Right cardiac atrium (tissue), 5 donors: ENCODE results near the gene RETSAT. TPM values are rescaled to one million over a fixed set of nuclear protein-coding genes. Genes with fewer than 3 reads are reported as not detected.
"Not testable (repeated sequence)": the region's sequence is repeated elsewhere in the genome, so short reads cannot be mapped to it uniquely, and the experiment has no call there.

ENCODE experiments used
- ATAC-seq, 2 donors: fragments of 200-7000 bp; cut with Tn5 transposase; one replicate each; pipeline versions ENCODE4 v1.8.0 to v1.9.1; 2020; ENCODE audit warnings: moderate library complexity in 2 of 2, mild to moderate bottlenecking in 1 of 2
- DNase-seq, 3 donors: peaks; one replicate each; pipeline ENCODE4 v3.0.0-alpha.2; 2020
- H3K27ac ChIP-seq: one replicate; pipeline ENCODE4 v1.5.1; 2013; ENCODE audit warnings: mild to moderate bottlenecking, low read length, control low read depth, moderate library complexity
- H3K27me3 ChIP-seq: one replicate; pipeline ENCODE4 v1.6.1; 2013; ENCODE audit not compliant: control insufficient read depth, insufficient read depth
- H3K4me1 ChIP-seq: one replicate; pipeline ENCODE4 v1.6.1; 2013; ENCODE audit warnings: low read length; ENCODE audit not compliant: control insufficient read depth, insufficient read depth
- H3K4me3 ChIP-seq: one replicate; pipeline ENCODE4 v1.5.1; 2013; ENCODE audit warnings: low read length, control low read depth
- H3K9me3 ChIP-seq: one replicate; pipeline ENCODE4 v1.6.1; 2013; ENCODE audit warnings: low read length; ENCODE audit not compliant: control insufficient read depth
- WGBS: extraction: QIAGEN DNeasy Blood & Tissue Kit; methylation state at CpG from one replicate; pipeline ENCODE4 v1.1.7; 2013; 5-methylcytosine and 5-hydroxymethylcytosine counted together
- intact Hi-C, 4 donors: fragments of 100-400 bp; cut with DNase I; formaldehyde crosslinking; loops; one replicate each; pipeline versions ENCODE4 v1.11.0 to v1.14.0; 2022 to 2023
- polyA plus RNA-seq: library from polyadenylated mRNA; stranded (reverse); fragments of 200-250 nt; gene quantifications from one replicate; pipeline ENCODE4 v1.2.3, GENCODE V29; 2013
- total RNA-seq, 4 donors: library from RNA; stranded (reverse); fragmentation: NEBNext Ultra II Directional; extraction: Animal tissue kit (Norgen Biotek cat#: 25700); gene quantifications; one replicate each; pipeline ENCODE4 v1.2.1, GENCODE V29; 2021
- donor health status: healthy with polysubstance abuse.
- donor health status: DM: no; HTN: yes; CAD: no.
- donor health status: DM: no; HTN: no; CAD: no.
- donor health status: DM: no; HTN: yes; CAD: no; lungs with severe emphysema.
- donor health status: DM: yes; HTN: yes; CAD: no.

RETSAT gene
- total and polyA plus RNA-seq, 5 donors, result 22.4 to 33.5 (median 31.5) TPM

GRCh38 chr2:85330839-85331636, 23.3 kb downstream of the RETSAT start:
- no peaks in the 10 kb centered on the region for H3K27me3 ChIP-seq
- H3K27ac ChIP-seq, result no peak overlapping the region
- WGBS, result 86% methylated on average over 13 of the region's 13 CpGs
- no peak for DNase-seq
- no peak for ATAC-seq
- intact Hi-C loops, result no loop called here
- peaks cover 2% of the 10 kb centered on the region for H3K4me1 ChIP-seq
- H3K9me3 ChIP-seq, result no peaks in the 10 kb centered on the region
- H3K4me3 ChIP-seq, result no peak overlapping the region

- WGBS, result 75% methylated on average over 3 of the region's 3 CpGs
- not testable (repeated sequence) for ATAC-seq
These were observed 24.6 kb downstream of the RETSAT start for GRCh38 chr2:85329701-85330100.

GRCh38 chr2:85329181-85329651, 25.1 kb downstream of the RETSAT start:
- no peaks in the 10 kb centered on the region for H3K27me3 ChIP-seq
- H3K4me3 ChIP-seq, result no peak overlapping the region
- no peak overlapping the region for H3K27ac ChIP-seq
- no peak for ATAC-seq
- H3K4me1 ChIP-seq, result peaks cover 4% of the 10 kb centered on the region
- intact Hi-C loops, result no loop called here
- no peaks in the 10 kb centered on the region for H3K9me3 ChIP-seq
- DNase-seq, result no peak

More at GRCh38 chr2:85329701-85330100, 24.6 kb downstream of the RETSAT start:
- H3K4me3 ChIP-seq, H3K4me1 ChIP-seq, DNase-seq, H3K27ac ChIP-seq, H3K27me3 ChIP-seq, H3K9me3 ChIP-seq, intact Hi-C loops: not testable (repeated sequence)

GRCh38 chr2:85327822-85328617, 26.3 kb downstream of the RETSAT start, which contains the start of gene TGOLN2:
Gene TGOLN2, minus strand, starts transcription at chr2:85327989. Its CDS starts 27 bp downstream, at chr2:85327962.
- peaks cover 8% of the 10 kb centered on the region for H3K4me1 ChIP-seq

GRCh38 chr2:85327160-85327821, 27.0 kb downstream of the RETSAT start:
- Histone ChIP-seq H3K4me1 (peaks cover 8% of the 10 kb centered on the region), H3K4me3 (peak overlapping the region; percentile 82), H3K27ac (peak overlapping the region; percentile 100), H3K9me3 (no peaks in the 10 kb centered on the region), H3K27me3 (no peaks in the 10 kb centered on the region)
- ATAC-seq, result peak; percentile 59 to 74
- WGBS, result 3% methylated on average over 41 of the region's 41 CpGs
- intact Hi-C loops, result no loop called here
- peak; percentile 68 to 85 (median 78) for DNase-seq

More at GRCh38 chr2:85327822-85328617, 26.3 kb downstream of the RETSAT start, which contains the start of gene TGOLN2:
- Histone ChIP-seq H3K9me3 (no peaks in the 10 kb centered on the region), H3K4me3 (peak within 1 kb of the TSS; percentile 82), H3K27me3 (no peaks in the 10 kb centered on the region), H3K27ac (peak within 1 kb of the TSS; percentile 100)
- peak; percentile 98 to 99 for ATAC-seq
- WGBS, result under 1% methylated on average over 57 of the region's 57 CpGs
- intact Hi-C loops, result no loop called here
- peak; percentile 95 to 98 (median 98) for DNase-seq

- intact Hi-C loops, result no loop called here
- WGBS, result 15% methylated on average over 32 of the region's 32 CpGs
- ATAC-seq, result peak in 1 of 2 donors; percentile 3
- DNase-seq, result no peak
- no peaks in the 10 kb centered on the region for H3K27me3 ChIP-seq
- peak overlapping the region; percentile 63 for H3K27ac ChIP-seq
- H3K4me1 ChIP-seq, result peaks cover 8% of the 10 kb centered on the region
- H3K4me3 ChIP-seq, result peak overlapping the region; percentile 82
- no peaks in the 10 kb centered on the region for H3K9me3 ChIP-seq
These were observed 27.7 kb downstream of the RETSAT start for GRCh38 chr2:85326406-85327159.

- H3K27me3 ChIP-seq, result no peaks in the 10 kb centered on the region
- intact Hi-C loops, result no loop called here
- DNase-seq (no peak), ATAC-seq (no peak)
- H3K4me3 ChIP-seq, result peak overlapping the region; percentile 82
- peaks cover 8% of the 10 kb centered on the region for H3K4me1 ChIP-seq
- no peaks in the 10 kb centered on the region for H3K9me3 ChIP-seq
- H3K27ac ChIP-seq, result no peak overlapping the region
- 65% methylated on average over 9 of the region's 9 CpGs for WGBS
These were observed 28.9 kb downstream of the RETSAT start for GRCh38 chr2:85325466-85325811.

- no peak for DNase-seq
- intact Hi-C loops, result no loop called here
- Histone ChIP-seq H3K4me1 (peaks cover 8% of the 10 kb centered on the region), H3K4me3 (peak overlapping the region; percentile 82), H3K9me3 (no peaks in the 10 kb centered on the region), H3K27ac (no peak overlapping the region), H3K27me3 (no peaks in the 10 kb centered on the region)
- no peak for ATAC-seq
- WGBS, result 56% methylated on average over 10 of the region's 10 CpGs
These were observed 29.5 kb downstream of the RETSAT start for GRCh38 chr2:85324639-85325465.

- 88% methylated on average over 11 of the region's 11 CpGs for WGBS
- H3K27ac ChIP-seq, H3K4me3 ChIP-seq, H3K4me1 ChIP-seq, H3K9me3 ChIP-seq, H3K27me3 ChIP-seq, DNase-seq, ATAC-seq, intact Hi-C loops: not testable (repeated sequence)
These were observed 30.4 kb downstream of the RETSAT start for GRCh38 chr2:85323988-85324367.
